GM18526 (cell line): ENCODE results near the gene POU2AF1.

Experiments used
- POLR2A ChIP-seq: IDR thresholded peaks from 3 replicates; pipeline ENCODE4 v1.6.1; 2011; ENCODE audit not compliant: insufficient read length; ENCODE audit errors: extremely low read depth

The POU2AF1 gene

DNA sequence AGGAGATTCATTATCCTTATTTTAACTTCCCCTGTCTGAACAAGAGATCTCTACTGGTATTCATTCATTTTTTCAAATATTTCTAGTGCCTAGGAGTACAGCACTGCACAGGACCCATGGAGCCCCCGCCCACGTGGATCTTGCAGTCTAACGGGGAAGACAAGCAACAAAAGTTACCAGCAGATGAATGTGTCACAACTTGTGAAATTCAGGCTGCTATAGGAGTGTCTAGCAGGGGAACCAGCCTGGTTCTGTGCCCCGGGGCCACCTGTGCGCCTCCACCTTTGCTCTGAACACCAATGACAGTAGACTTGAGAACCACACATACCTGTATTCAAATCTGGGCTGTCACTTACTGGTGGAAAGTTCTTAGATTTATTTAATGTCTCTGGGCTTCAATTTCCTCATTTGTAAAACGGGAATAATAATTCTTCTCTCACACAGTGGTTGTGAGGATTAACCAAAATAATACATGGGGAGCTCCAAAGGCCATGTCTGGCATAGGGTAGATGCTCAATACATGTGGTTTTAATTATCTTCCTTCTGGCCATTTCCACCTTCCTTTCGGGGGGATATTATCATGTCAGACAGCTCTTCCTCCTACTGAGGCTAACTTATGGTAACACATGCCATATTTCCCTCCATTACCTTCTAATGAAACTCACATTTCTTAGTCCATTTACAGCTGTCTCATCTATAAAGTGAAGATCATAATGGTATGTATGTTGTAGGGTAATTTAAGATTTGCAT is 17.8 kb downstream of the POU2AF1 start:
- TF ChIP-seq POLR2A, result peak; percentile 32

DNA sequence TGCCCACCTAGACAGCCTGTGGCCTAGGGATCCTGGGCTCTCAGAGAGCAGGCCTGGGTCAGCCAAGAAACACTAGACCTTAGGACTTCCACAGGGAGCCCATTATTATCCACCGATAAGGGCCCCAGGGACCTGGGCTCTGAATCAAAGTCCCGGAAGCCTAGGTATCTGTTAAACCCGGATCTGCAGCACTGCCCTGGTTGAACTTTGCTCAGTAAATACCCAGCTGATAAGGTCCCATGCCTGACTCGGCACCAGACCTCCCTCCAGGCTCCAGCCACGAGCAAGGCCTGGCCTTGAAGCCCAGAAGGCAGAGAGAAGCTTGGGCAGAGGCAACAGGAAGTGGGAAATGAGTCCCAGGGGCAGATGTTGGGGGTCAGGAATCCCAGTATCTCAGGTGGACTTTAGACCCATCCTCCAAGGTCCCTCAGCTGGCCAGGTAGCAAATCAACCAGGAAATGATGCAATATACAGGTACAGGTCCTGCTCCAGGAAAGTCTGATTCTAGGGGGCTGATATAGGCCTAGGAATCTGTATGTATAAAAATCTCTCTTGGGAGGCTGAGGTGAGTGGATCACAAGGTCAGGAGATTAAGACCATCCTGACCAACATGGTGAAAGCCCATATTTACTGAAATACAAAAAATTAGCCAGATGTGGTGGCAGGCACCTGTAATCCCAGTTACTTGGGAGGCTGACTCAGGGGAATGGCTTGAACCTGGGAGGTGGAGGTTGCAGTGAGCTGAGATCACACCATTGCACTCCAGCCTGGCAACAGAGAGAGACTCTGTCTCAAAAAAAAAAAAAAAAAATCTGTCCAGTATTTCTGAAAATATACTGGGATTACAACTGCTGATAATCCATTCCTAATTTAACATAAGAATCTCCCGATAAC is 18.7 kb downstream of the POU2AF1 start:
- TF ChIP-seq POLR2A, result no peak

DNA sequence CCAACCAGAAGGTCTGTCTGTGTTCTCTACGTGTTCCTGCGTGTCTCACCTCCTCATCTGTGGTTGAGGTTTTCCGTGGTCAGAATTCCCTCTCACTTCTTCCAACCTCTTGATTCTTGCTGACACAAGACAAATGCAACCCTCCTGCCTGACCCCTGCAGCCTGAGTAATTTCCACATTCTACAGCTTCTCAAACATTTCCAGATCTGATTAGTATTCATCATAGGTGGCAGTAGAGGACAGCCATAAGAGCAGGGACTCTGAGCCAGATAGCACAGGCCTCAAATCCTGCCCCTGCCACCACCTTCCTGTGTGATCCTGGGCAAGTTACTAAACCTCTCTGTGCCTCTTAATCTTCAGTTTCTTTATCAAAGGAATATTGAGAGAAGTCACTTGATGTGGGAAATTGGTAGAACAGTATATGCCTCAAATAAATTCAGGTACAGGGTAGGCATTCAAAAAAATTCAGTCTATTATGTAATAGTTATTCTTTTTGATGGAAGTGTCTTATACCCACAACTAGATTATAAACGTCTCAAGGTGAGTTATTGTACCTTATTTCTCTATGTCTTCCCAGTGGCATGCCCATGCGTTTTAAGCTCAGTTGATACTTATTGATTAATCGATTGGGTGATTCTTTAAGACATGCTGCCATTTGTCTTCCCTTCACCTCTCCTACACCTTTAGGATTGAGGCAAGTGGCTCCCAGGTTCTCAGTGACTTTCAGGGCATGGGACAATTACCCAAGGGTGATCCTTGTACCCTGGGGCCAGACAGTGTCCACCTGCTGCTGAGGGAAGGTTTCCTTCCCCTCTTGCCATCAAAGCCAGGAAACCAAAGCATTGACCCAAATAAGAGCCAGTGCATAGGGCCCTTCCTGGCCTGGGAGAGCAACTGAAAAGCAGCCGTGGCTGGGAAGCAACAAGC is 19.6 kb downstream of the POU2AF1 start:
- no peak for TF ChIP-seq POLR2A

DNA sequence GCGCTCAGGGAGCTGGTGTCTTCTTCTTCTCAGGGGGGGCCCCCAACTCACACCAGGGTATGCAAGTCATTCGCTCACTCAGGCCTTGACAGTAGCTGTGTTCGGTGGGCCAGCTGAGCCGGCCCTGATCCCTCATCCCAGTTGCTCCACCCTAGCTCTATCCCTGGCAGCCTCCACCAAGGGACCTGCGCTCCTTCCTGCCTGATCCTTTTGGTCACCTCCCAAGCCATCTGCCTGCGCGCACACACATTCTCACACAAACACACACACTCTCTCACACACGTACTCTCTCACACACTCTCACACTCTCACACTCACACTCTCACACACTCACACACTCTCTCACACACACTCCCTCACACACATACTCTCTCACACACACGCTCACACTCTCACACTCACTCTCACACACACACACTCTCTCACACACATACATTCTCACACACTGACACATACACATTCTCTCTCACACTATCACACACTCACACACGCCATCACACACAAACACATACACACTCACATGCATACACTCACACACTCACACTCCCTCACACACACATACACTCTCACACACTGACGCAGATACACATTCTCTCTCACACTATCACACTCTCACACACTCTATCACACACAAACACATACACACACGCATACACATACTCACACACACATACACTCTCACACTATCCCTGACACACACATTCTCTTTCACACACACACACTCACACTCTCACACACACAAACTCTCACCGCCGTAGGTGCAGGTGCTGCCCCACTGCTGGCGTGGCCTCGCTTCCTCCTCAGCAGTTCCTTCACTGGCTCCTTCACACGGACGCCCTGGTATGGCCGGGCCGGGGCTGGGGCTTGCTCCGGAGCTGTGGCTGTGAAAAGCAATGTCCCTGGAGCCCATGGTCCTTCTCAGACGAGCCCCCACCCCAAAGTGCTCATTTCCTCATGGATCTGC is 20.8 kb downstream of the POU2AF1 start:
- no peak for TF ChIP-seq POLR2A

DNA sequence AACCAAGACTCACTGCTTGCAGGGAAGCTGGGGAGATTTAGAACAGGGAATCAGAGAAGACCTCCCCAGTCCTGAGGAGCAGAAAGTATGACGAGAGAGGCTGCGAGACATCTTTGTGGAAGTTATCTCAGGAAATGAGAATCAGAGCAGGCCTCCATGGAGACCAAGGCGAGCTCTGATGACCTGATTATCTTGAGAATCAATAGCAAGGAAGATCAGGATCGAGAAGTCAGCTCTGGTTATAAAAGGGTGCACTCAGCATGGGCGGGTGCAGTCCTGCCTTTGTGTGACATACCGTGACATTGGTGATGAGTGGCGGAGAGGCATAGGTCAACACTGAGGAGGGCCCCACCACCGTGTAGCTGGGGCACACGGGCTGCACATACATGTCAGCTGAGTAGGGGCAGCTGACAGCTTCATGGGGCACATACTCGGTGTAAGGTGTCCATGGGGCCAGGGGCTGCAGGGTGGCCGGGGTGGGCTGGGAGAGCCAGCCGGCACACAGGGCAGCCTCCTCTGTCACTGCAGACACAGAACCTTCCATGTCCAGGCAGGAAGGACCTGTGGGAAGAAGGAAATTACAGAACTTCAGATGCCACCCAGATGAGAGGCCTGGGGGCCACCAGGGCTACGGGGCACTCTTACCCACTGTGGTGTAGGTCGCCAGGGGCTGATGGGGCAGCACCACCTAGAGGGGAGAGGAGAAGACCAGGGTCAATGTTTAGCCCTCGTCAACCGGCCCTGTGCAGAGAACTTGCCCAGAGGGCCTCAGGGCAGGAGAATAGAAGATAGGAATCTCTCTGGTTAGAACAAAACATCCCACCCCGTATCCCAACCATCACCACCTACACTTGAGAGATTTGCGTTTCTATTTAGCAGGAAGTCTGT is 21.7 kb downstream of the POU2AF1 start:
- no peak for TF ChIP-seq POLR2A

DNA sequence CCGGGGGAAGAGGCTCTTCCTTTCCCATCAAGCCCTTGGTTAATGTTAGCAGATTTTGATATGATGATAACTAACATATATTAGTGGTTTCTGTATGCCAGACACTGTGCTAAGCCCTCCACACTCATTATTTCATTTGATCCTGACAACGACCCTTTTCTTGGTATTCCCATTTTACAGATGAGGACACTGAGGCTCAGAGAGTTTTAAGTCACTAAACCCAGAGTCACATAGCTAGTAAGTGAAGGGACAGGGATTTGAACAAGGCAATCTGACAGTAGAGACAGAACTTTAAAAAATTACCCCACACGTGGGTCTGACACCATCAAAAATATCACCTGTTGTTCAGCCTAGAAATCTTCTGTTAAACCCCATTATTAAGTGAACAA is 22.4 kb downstream of the POU2AF1 start:
- TF ChIP-seq POLR2A, result no peak

DNA sequence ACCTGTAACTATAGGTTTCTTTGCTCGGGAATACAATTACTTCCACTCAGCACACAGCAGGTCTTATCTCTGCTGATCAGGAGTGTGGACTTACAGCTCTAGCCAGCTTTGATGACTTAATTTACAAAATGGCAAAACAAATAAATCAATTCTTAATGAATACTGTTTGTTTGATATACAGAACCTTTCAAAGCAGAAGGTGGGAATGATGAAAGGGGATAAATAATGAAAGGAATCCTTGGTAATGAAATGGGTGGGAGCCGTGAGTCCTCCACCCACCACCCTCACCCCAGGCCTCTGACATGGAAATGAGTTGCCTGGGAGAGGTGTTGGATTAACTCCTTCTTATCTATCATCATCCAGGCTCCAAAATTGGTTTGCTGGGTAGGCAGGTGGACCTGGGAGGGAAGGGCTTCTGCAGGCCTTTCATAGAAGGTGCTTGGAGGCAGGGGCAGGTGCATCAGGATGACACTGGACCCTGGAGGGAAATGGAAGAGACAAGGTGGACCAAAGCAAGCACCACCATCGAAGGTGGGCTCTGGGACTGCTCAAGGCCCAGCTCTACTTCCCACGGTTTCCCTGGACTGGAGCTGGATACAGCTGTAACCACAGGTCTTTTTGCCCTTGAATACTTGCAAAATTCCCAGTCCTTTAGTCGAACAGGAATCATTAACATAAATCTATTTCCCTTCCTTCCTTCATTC is 23.0 kb downstream of the POU2AF1 start:
- TF ChIP-seq POLR2A, result no peak

DNA sequence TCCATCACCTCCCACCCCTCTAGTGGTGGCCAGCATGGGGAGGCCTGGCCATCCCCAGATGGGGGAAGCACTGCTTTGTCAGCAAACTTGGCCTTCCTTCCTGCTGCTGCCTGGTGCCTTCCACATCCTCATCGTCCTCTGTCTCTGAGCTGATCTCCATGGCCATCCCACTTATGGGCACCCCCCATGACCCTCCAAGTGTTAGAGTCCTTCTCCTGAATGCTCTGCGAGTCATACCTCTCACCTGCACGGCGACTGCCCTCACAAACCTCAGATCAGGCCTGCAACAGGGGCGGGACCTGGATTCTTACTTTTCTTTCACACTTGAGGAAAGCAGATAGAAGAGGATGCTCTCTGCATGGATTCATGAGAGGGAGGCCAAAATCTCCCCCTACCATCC is 24.0 kb downstream of the POU2AF1 start:
- TF ChIP-seq POLR2A, result peak; percentile 21

DNA sequence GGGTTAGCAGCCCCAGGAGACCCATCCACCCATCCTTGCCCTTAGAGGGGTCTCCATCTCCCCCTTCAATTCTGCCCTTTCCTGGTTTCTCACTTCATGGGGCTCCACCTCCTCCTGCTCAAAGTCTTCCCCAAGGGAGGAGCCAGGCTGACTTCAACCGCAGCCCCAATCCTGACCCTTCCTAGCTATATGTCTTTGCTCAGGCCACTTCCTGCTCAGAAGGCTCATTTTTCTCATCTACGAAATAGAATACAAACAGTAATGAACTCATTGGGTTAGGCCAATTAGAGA is 24.5 kb downstream of the POU2AF1 start:
- TF ChIP-seq POLR2A, result no peak

DNA sequence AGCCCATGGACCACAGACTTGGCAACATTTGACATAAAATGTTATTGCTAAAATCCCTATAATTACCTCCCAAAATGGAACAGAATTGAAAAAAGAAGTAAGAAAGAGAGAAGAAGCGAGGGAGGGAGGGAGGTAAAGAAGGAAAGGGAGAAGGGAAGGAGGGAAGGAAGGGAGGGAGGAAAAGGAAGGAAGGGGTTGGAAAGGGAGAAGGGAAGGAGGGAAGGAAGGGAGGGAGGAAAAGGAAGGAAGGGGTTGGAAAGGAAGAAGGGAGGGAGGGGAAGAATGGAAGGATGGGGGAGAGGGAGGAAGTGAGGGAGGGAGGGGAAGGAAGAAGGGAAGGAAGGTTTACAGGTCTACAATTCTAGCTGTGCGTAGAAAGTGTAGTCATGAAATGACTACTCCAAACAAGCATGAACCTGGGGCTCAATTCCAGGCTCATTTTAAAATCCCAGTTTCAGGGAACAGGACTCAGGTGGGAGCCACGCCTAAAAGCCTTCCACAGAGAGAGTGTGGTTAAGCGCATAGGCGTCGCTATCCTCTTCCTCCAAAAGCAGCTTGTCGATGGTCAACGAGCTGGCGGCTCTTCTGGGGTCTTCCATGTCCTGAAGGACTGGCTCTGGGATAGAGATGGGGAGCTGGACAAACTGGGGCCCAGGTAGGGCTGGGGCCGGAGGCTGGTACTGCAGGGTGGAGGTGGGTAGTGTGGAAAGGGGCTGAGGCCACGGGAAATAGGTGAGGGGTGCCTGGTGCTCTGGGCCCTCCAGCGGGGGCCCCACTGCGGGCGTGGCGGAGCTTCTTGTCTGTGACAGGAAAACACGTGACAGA is 25.1 kb downstream of the POU2AF1 start:
- TF ChIP-seq POLR2A, result no peak

DNA sequence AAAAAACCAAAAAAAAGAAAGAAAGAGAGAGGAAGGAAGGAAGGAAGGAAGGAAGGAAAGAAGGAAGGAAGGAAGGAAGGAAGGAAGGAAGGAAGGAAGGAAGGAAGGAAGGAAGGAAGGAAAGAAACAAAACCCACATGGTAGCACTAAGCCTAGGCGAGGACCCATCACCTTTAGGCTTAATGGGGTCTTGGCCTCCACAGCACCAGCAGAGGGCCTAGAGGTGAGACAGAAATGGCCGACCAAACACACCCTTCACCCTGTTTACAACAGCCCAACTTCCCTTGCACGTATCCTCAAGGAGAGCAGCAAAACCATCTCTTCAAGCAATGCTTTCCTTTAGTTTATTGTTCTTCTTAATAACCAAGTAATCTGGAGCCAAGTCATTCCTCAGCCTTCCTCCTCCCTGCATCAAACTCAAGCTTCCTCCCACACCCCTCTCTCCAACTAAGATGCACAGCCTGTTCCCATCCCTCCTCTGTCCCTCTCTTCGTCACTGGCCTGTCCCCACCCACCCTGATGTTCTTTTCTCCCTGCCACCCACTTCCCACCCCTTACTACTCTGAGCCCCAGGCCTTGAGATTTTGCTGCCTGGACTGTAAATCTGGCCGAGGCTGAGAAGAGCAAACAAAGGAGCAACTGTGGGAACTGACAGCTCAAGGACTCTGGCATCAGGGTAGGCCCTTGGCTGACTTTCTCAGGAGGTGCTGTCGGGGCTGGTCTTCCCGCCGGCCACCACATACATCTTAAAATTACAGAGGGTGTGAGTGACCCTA is 26.0 kb downstream of the POU2AF1 start:
- TF ChIP-seq POLR2A, result no peak
